ENCODE data around the gene GDPD4.

GDPD4 gene

DNA sequence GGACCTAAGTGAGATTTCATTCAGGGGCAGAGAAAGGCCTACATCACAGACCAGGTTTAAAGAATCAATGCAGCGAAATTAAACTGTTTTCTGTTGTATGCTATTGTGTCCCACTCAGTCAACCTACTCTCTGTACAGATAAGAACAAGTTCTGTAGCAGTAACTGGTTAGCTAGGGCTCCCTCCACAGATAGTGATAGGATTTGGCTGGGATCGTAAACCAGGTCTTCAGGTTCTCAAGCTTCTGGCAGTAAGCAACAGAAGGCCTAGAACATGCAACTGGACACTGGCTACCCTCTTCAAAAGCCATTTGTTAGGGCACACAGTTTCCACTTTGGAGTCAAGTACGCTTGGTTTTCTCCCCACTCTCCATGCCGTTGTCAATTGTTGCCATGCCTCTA lies 69.2 kb downstream of the GDPD4 start:
- Histone ChIP-seq H2BK12ac (ENCODE audit: low read length) (no peak overlapping the region), H3K27me3 (ENCODE audit: control insufficient read depth in 3 of 3, insufficient read depth in 3 of 3, low read depth in 1 of 3, low read length in 3 of 3) (peaks cover 0 to 13% (median 0%) of the 10 kb centered on the region in 3 experiments), H2BK15ac (ENCODE audit: low read length) (no peak overlapping the region), H2AFZ (ENCODE audit: low read length) (no peak overlapping the region), H2BK120ac (ENCODE audit: low read depth, low read length) (no peak overlapping the region), H4K8ac (ENCODE audit: low read depth, low read length) (no peak overlapping the region), H2AK5ac (ENCODE audit: low read depth, low read length) (no peak overlapping the region), H3K14ac (ENCODE audit: low read length) (no peak overlapping the region), H3K79me1 (ENCODE audit: low read depth, low read length) (no peaks in the 10 kb centered on the region), H3K4me2 (ENCODE audit: insufficient read depth, low read length, poor library complexity, severe bottlenecking) (no peak overlapping the region), H3K4me3 (ENCODE audit: low read length in 2 of 2) (no peak overlapping the region), H3K4ac (ENCODE audit: low read length) (no peak overlapping the region), H2BK5ac (ENCODE audit: low read length) (no peak overlapping the region), H3K23ac (ENCODE audit: low read depth, low read length, poor library complexity) (no peak overlapping the region), H4K91ac (ENCODE audit: low read depth, low read length, poor library complexity) (no peak overlapping the region), H3K27ac (replicated peaks; ENCODE audit: low read length) (no peak overlapping the region), H3K18ac (ENCODE audit: low read length) (no peak overlapping the region), H3K4me1 (ENCODE audit: control insufficient read depth in 2 of 2, insufficient read depth in 1 of 2, low read depth in 1 of 2, low read length in 2 of 2) (no peaks in the 10 kb centered on the region), H3K36me3 (replicated peaks in 1 of 2; ENCODE audit: control insufficient read depth in 2 of 2, insufficient read depth in 2 of 2, low read length in 2 of 2) (no peaks in the 10 kb centered on the region), H3K9ac (ENCODE audit: low read depth, low read length, poor library complexity) (no peak overlapping the region), H3K9me3 (replicated peaks in 1 of 2; ENCODE audit: control insufficient read depth in 2 of 2, insufficient read depth in 1 of 2, low read depth in 1 of 2, low read length in 2 of 2) (no peaks in the 10 kb centered on the region)
- WGBS, 2 donors (ENCODE audit: extremely low coverage in 2 of 2, insufficient read length in 2 of 2, insufficient replicate concordance in 1 of 2) = no CpG with 5 or more reads among the region's 4 CpGs
- DNase-seq (ENCODE audit: low spot score) = no peak

DNA sequence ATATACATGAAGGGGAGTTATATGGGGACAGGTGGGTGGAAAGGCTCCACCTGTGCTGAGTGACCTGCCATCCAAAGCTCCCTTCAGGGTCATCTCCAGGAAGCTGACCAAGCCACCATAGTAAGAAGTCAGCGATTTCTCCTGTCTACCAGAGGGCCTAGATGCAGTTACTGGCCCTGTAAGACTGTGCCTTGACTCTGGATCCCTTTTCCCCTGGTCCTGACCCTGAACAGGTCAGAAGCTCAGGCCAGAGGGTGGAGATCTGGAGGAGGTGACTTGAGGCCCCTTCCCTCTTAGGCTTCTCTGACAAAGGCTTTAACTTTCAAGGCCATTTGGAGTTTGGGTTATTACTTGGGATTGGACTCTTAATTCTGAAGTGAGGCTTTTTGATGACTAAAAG lies 69.7 kb downstream of the GDPD4 start:
- no peaks in the 10 kb centered on the region for H3K36me3 ChIP-seq (replicated peaks in 1 of 2; ENCODE audit: control insufficient read depth in 2 of 2, insufficient read depth in 2 of 2, low read length in 2 of 2)
- H2BK15ac ChIP-seq (ENCODE audit: low read length) = no peak overlapping the region
- H2BK5ac ChIP-seq (ENCODE audit: low read length) = no peak overlapping the region
- H3K18ac ChIP-seq (ENCODE audit: low read length) = no peak overlapping the region
- H3K4me1 ChIP-seq (ENCODE audit: control insufficient read depth in 2 of 2, insufficient read depth in 1 of 2, low read depth in 1 of 2, low read length in 2 of 2) = no peaks in the 10 kb centered on the region
- H2BK12ac ChIP-seq (ENCODE audit: low read length) = no peak overlapping the region
- H2AK5ac ChIP-seq (ENCODE audit: low read depth, low read length) = no peak overlapping the region
- H2BK120ac ChIP-seq (ENCODE audit: low read depth, low read length) = no peak overlapping the region
- H3K4ac ChIP-seq (ENCODE audit: low read length) = no peak overlapping the region
- no peak overlapping the region for H3K14ac ChIP-seq (ENCODE audit: low read length)
- H3K4me3 ChIP-seq (ENCODE audit: low read length in 2 of 2) = no peak overlapping the region
- H3K4me2 ChIP-seq (ENCODE audit: insufficient read depth, low read length, poor library complexity, severe bottlenecking) = no peak overlapping the region
- H3K79me1 ChIP-seq (ENCODE audit: low read depth, low read length) = no peaks in the 10 kb centered on the region
- no peak overlapping the region for H3K9ac ChIP-seq (ENCODE audit: low read depth, low read length, poor library complexity)
- no peaks in the 10 kb centered on the region for H3K9me3 ChIP-seq (replicated peaks in 1 of 2; ENCODE audit: control insufficient read depth in 2 of 2, insufficient read depth in 1 of 2, low read depth in 1 of 2, low read length in 2 of 2)
- DNase-seq (ENCODE audit: low spot score) = no peak
- H3K27ac ChIP-seq (replicated peaks; ENCODE audit: low read length) = no peak overlapping the region
- peaks cover 0 to 13% (median 0%) of the 10 kb centered on the region in 3 experiments for H3K27me3 ChIP-seq (ENCODE audit: control insufficient read depth in 3 of 3, insufficient read depth in 3 of 3, low read depth in 1 of 3, low read length in 3 of 3)
- H3K23ac ChIP-seq (ENCODE audit: low read depth, low read length, poor library complexity) = no peak overlapping the region
- no peak overlapping the region for H2AFZ ChIP-seq (ENCODE audit: low read length)
- H4K91ac ChIP-seq (ENCODE audit: low read depth, low read length, poor library complexity) = no peak overlapping the region
- no CpG with 5 or more reads among the region's 1 CpG for WGBS, 2 donors (ENCODE audit: extremely low coverage in 2 of 2, insufficient read length in 2 of 2, insufficient replicate concordance in 1 of 2)
- H4K8ac ChIP-seq (ENCODE audit: low read depth, low read length) = no peak overlapping the region

DNA sequence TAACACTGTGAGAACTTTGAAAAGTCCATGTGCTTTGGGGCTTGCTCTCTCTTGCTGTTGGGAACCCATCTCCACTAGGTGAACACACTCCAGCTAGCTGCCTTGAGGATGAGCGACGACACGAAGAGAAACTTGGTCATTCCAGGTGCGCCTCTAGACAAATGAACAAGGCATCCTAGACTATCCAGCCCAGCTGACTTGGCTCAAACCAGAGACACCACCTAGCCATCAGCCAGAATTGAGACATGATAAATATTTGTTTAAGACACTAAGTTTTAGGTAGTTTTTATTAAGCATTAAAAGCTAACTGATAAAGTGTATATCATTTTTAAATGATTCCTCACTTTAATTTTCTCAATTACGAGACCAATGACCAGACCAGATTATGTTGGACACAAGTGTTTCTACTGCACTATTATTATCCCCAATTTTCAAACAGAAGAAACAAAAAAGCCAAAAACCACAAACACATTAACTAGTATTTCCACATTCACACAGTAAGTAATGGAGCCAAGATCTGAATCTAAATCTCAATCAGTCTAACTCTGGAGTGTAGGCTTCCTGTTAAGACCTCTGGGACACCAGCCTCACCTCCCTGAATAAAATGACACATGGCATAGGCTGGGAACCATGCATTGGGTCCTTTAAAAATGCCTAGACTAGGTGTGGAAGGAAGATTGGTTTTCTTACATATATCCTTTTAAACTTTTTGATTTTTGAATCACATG lies 70.4 kb downstream of the GDPD4 start:
- H3K4me1 ChIP-seq (ENCODE audit: control insufficient read depth in 2 of 2, insufficient read depth in 1 of 2, low read depth in 1 of 2, low read length in 2 of 2) = no peaks in the 10 kb centered on the region
- H4K8ac ChIP-seq (ENCODE audit: low read depth, low read length) = no peak overlapping the region
- H3K14ac ChIP-seq (ENCODE audit: low read length) = no peak overlapping the region
- no peak overlapping the region for H3K27ac ChIP-seq (replicated peaks; ENCODE audit: low read length)
- peaks cover 0 to 13% (median 0%) of the 10 kb centered on the region in 3 experiments for H3K27me3 ChIP-seq (ENCODE audit: control insufficient read depth in 3 of 3, insufficient read depth in 3 of 3, low read depth in 1 of 3, low read length in 3 of 3)
- H3K4me2 ChIP-seq (ENCODE audit: insufficient read depth, low read length, poor library complexity, severe bottlenecking) = no peak overlapping the region
- H2BK15ac ChIP-seq (ENCODE audit: low read length) = no peak overlapping the region
- WGBS, 2 donors (ENCODE audit: extremely low coverage in 2 of 2, insufficient read length in 2 of 2, insufficient replicate concordance in 1 of 2) = no CpG with 5 or more reads among the region's 5 CpGs
- no peaks in the 10 kb centered on the region for H3K9me3 ChIP-seq (replicated peaks in 1 of 2; ENCODE audit: control insufficient read depth in 2 of 2, insufficient read depth in 1 of 2, low read depth in 1 of 2, low read length in 2 of 2)
- no peak overlapping the region for H2BK12ac ChIP-seq (ENCODE audit: low read length)
- H3K9ac ChIP-seq (ENCODE audit: low read depth, low read length, poor library complexity) = no peak overlapping the region
- DNase-seq (ENCODE audit: low spot score) = no peak
- H3K4me3 ChIP-seq (ENCODE audit: low read length in 2 of 2) = no peak overlapping the region
- H3K79me1 ChIP-seq (ENCODE audit: low read depth, low read length) = no peaks in the 10 kb centered on the region
- no peak overlapping the region for H2AK5ac ChIP-seq (ENCODE audit: low read depth, low read length)
- H3K36me3 ChIP-seq (replicated peaks in 1 of 2; ENCODE audit: control insufficient read depth in 2 of 2, insufficient read depth in 2 of 2, low read length in 2 of 2) = no peaks in the 10 kb centered on the region
- H3K18ac ChIP-seq (ENCODE audit: low read length) = no peak overlapping the region
- H3K4ac ChIP-seq (ENCODE audit: low read length) = no peak overlapping the region
- H2BK120ac ChIP-seq (ENCODE audit: low read depth, low read length) = no peak overlapping the region
- H3K23ac ChIP-seq (ENCODE audit: low read depth, low read length, poor library complexity) = no peak overlapping the region
- H2BK5ac ChIP-seq (ENCODE audit: low read length) = no peak overlapping the region
- no peak overlapping the region for H2AFZ ChIP-seq (ENCODE audit: low read length)
- no peak overlapping the region for H4K91ac ChIP-seq (ENCODE audit: low read depth, low read length, poor library complexity)

DNA sequence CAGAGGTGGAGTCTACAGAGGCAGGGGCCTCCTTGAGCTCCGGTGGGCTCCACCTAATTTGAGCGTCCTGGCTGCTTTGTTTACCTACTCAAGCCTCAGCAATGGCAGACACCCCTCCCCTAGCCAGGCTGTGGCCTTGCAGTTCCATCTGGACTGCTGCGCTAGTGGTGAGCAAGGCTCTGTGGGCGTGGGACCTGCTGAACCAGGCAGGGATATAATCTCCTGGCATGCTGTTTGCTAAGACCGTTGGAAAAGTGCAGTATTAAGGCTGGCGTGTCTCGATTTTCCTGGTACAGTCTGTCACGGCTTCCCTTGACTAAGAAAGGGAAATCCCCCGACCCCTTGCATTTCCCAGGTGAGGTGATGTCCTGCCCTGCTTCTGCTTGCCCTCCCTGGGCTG lies 77.7 kb downstream of the GDPD4 start:
- Histone ChIP-seq H2AK5ac (ENCODE audit: low read depth, low read length) (no peak overlapping the region), H3K23ac (ENCODE audit: low read depth, low read length, poor library complexity) (no peak overlapping the region), H3K4me2 (ENCODE audit: insufficient read depth, low read length, poor library complexity, severe bottlenecking) (no peak overlapping the region), H3K36me3 (replicated peaks in 1 of 2; ENCODE audit: control insufficient read depth in 2 of 2, insufficient read depth in 2 of 2, low read length in 2 of 2) (no peaks in the 10 kb centered on the region), H2AFZ (ENCODE audit: low read length) (peak overlapping the region; percentile 72), H3K9me3 (replicated peaks in 1 of 2; ENCODE audit: control insufficient read depth in 2 of 2, insufficient read depth in 1 of 2, low read depth in 1 of 2, low read length in 2 of 2) (no peaks in the 10 kb centered on the region), H3K27me3 (ENCODE audit: control insufficient read depth in 3 of 3, insufficient read depth in 3 of 3, low read depth in 1 of 3, low read length in 3 of 3) (peaks cover 0 to 2% (median 0%) of the 10 kb centered on the region in 3 experiments), H3K27ac (replicated peaks; ENCODE audit: low read length) (no peak overlapping the region), H3K14ac (ENCODE audit: low read length) (no peak overlapping the region), H2BK5ac (ENCODE audit: low read length) (peak overlapping the region; percentile 13), H3K9ac (ENCODE audit: low read depth, low read length, poor library complexity) (no peak overlapping the region), H2BK120ac (ENCODE audit: low read depth, low read length) (no peak overlapping the region), H4K91ac (ENCODE audit: low read depth, low read length, poor library complexity) (no peak overlapping the region), H2BK15ac (ENCODE audit: low read length) (no peak overlapping the region), H3K18ac (ENCODE audit: low read length) (no peak overlapping the region), H3K79me1 (ENCODE audit: low read depth, low read length) (no peaks in the 10 kb centered on the region), H3K4me1 (ENCODE audit: control insufficient read depth in 2 of 2, insufficient read depth in 1 of 2, low read depth in 1 of 2, low read length in 2 of 2) (no peaks in the 10 kb centered on the region), H4K8ac (ENCODE audit: low read depth, low read length) (no peak overlapping the region), H3K4ac (ENCODE audit: low read length) (no peak overlapping the region), H2BK12ac (ENCODE audit: low read length) (no peak overlapping the region), H3K4me3 (ENCODE audit: low read length in 2 of 2) (no peak overlapping the region)
- WGBS, 2 donors (ENCODE audit: extremely low coverage in 2 of 2, insufficient read length in 2 of 2, insufficient replicate concordance in 1 of 2) = no CpG with 5 or more reads among the region's 9 CpGs
- DNase-seq (ENCODE audit: low spot score) = no peak
